IMR-90 (cell line): ENCODE results near the gene NEUROD2. TPM values are rescaled to one million over a fixed set of nuclear protein-coding genes. Genes with fewer than 3 reads are reported as not detected.

Experiments
- ATAC-seq: fragments of 200-7000 bp; cut with Tn5 transposase; 2 replicates; pipeline ENCODE4 v1.9.1; 2020; ENCODE audit warnings: low read depth, mild to moderate bottlenecking, moderate library complexity
- BruUV-seq: library from RNA; stranded (reverse); fragments of 400-500 nt; replicated peaks from 2 replicates; lab custom pipeline; 2021; lab: Mats Ljungman, UMichigan
- CTCF ChIA-PET: fragments of 300-600 bp; formaldehyde crosslinking; extraction: SDS; loops from one replicate; lab custom pipeline; 2021; ENCODE audit warnings: antibody characterized with exemption; lab: Yijun Ruan, JAX
- POLR2A ChIA-PET: fragments of 300-600 bp; sonication (Branson Sonifier 250); formaldehyde crosslinking; loops from one replicate; lab custom pipeline; 2022; ENCODE audit warnings: antibody characterized with exemption; ENCODE audit not compliant: unreplicated experiment; lab: Charles Lee
- DNase-seq: peaks from one replicate; pipeline ENCODE4 v3.0.0; 2013
- H2AFZ ChIP-seq: replicated peaks from 2 replicates; pipeline ENCODE3; 2013; ENCODE audit warnings: low read length, mild to moderate bottlenecking; ENCODE audit not compliant: poor library complexity
- H2AK5ac ChIP-seq: 2 replicates; pipeline ENCODE4 v1.6.1; 2013; ENCODE audit warnings: low read depth, low read length, inconsistent platforms
- H2AK9ac ChIP-seq: replicated peaks from 2 replicates; pipeline ENCODE3; 2013; ENCODE audit warnings: mild to moderate bottlenecking, low read depth, low read length, moderate library complexity; ENCODE audit not compliant: poor library complexity
- H2BK120ac ChIP-seq: 2 replicates; pipeline ENCODE4 v1.6.1; 2013; ENCODE audit warnings: low read depth, low read length, inconsistent platforms
- H2BK15ac ChIP-seq: 3 replicates; pipeline ENCODE4 v1.6.1; 2013; ENCODE audit warnings: low read depth, low read length, inconsistent platforms
- H2BK20ac ChIP-seq: 2 replicates; pipeline ENCODE4 v1.6.1; 2013; ENCODE audit warnings: low read depth, mild to moderate bottlenecking, inconsistent platforms, low read length, moderate library complexity
- H2BK5ac ChIP-seq: 2 replicates; pipeline ENCODE4 v1.6.1; 2013; ENCODE audit warnings: mild to moderate bottlenecking, low read depth, low read length, inconsistent platforms; ENCODE audit not compliant: poor library complexity, severe bottlenecking
- H3K14ac ChIP-seq: replicated peaks from 2 replicates; pipeline ENCODE4 v1.6.1; 2013; ENCODE audit warnings: low read depth, low read length, inconsistent platforms
- H3K18ac ChIP-seq: 2 replicates; pipeline ENCODE4 v1.6.1; 2013; ENCODE audit warnings: low read depth, low read length, control low read depth
- H3K23ac ChIP-seq: 2 replicates; pipeline ENCODE4 v1.6.1; 2013; ENCODE audit warnings: low read depth, low read length, inconsistent platforms
- H3K27ac ChIP-seq: 2 replicates; pipeline ENCODE4 v1.5.1; 2013; ENCODE audit warnings: mild to moderate bottlenecking, control low read depth, low read length; ENCODE audit not compliant: insufficient read depth
- H3K27me3 ChIP-seq: 2 replicates; pipeline ENCODE4 v1.6.1; 2013; ENCODE audit warnings: low read length; ENCODE audit not compliant: control insufficient read depth, insufficient read depth
- H3K36me3 ChIP-seq: 2 replicates; pipeline ENCODE4 v1.6.1; 2013; ENCODE audit warnings: low read length, mixed read lengths; ENCODE audit not compliant: control insufficient read depth, insufficient read depth
- H3K4ac ChIP-seq: 2 replicates; pipeline ENCODE4 v1.6.1; 2013; ENCODE audit warnings: low read depth, low read length, inconsistent platforms
- H3K4me1 ChIP-seq: 2 replicates; pipeline ENCODE4 v1.6.1; 2013; ENCODE audit warnings: low read length, mixed read lengths; ENCODE audit not compliant: control insufficient read depth, insufficient read depth
- H3K4me2 ChIP-seq: 2 replicates; pipeline ENCODE4 v1.6.1; 2013; ENCODE audit warnings: low read depth, mild to moderate bottlenecking, control low read depth, low read length, moderate library complexity
- H3K4me3 ChIP-seq: 2 replicates; pipeline ENCODE4 v1.5.1; 2013; ENCODE audit warnings: low read depth, mild to moderate bottlenecking, control low read depth, low read length, moderate library complexity; ENCODE audit not compliant: insufficient read depth
- H3K56ac ChIP-seq: 2 replicates; pipeline ENCODE4 v1.6.1; 2013; ENCODE audit warnings: low read length, inconsistent platforms; ENCODE audit not compliant: insufficient read depth; ENCODE audit errors: extremely low read depth
- H3K79me1 ChIP-seq, 2 experiments: 2 replicates each; pipeline ENCODE4 v1.6.1; 2013; ENCODE audit warnings: low read length in 2 of 2, inconsistent platforms in 1 of 2, low read depth in 1 of 2
- H3K9ac ChIP-seq: 2 replicates; pipeline ENCODE4 v1.6.1; 2013; ENCODE audit warnings: low read depth, low read length, control low read depth
- H3K9me1 ChIP-seq: 2 replicates; pipeline ENCODE4 v1.6.1; 2013; ENCODE audit warnings: low read length, inconsistent platforms; ENCODE audit not compliant: insufficient read depth
- H3K9me3 ChIP-seq: 2 replicates; pipeline ENCODE4 v1.6.1; 2013; ENCODE audit warnings: low read length; ENCODE audit not compliant: control insufficient read depth, insufficient read depth
- H4K20me1 ChIP-seq: 2 replicates; pipeline ENCODE4 v1.6.1; 2013; ENCODE audit warnings: low read length, inconsistent platforms; ENCODE audit not compliant: insufficient read depth
- H4K5ac ChIP-seq: 2 replicates; pipeline ENCODE4 v1.6.1; 2013; ENCODE audit warnings: mild to moderate bottlenecking, low read depth, low read length, control low read depth
- H4K8ac ChIP-seq, 2 experiments: 2 replicates each; pipeline ENCODE4 v1.6.1; 2013; ENCODE audit warnings: low read depth in 2 of 2, low read length in 2 of 2, control low read depth in 1 of 2, inconsistent platforms in 1 of 2
- H4K91ac ChIP-seq: 2 replicates; pipeline ENCODE4 v1.6.1; 2013; ENCODE audit warnings: low read depth, low read length, inconsistent platforms; ENCODE audit not compliant: insufficient read depth
- FOS ChIP-seq: fragments of 150-350 bp; IDR thresholded peaks from 2 replicates; pipeline ENCODE4 v1.6.1; 2016; ENCODE audit warnings: low read depth, low read length
- MXI1 ChIP-seq: IDR thresholded peaks from 2 replicates; pipeline ENCODE4 v1.6.1; 2012; ENCODE audit warnings: low read depth, mild to moderate bottlenecking, low read length, moderate library complexity, borderline replicate concordance
- NFE2L2 ChIP-seq: fragments of 150-350 bp; IDR thresholded peaks from 2 replicates; pipeline ENCODE4 v1.6.1; 2016; ENCODE audit warnings: low read depth, mild to moderate bottlenecking, low read length
- RAD21 ChIP-seq: IDR thresholded peaks from 2 replicates; pipeline ENCODE4 v1.6.1; 2012; ENCODE audit warnings: low read length, improper control_type of control experiment
- RFX5 ChIP-seq: IDR thresholded peaks from 2 replicates; pipeline ENCODE4 v1.8.0; 2012; ENCODE audit warnings: low read depth, mild to moderate bottlenecking, low read length, moderate library complexity
- WGBS, 2 experiments: methylation state at CpG; one replicate each; pipeline versions ENCODE4 v1.1.5 to v1.1.7; 2013; ENCODE audit warnings: missing lambda C conversion rate in 2 of 2; ENCODE audit not compliant: insufficient read length in 1 of 2; ENCODE audit errors: extremely low coverage in 2 of 2; 5-methylcytosine and 5-hydroxymethylcytosine counted together
- dilution Hi-C: fragments of 300-500 bp; cut with HindIII; formaldehyde crosslinking; loops from one replicate; pipeline ENCODE4 v1.14.3; 2018; ENCODE audit warnings: low sequenced_read_pairs; ENCODE audit not compliant: unreplicated experiment
- in situ Hi-C: fragments of 300-500 bp; cut with MboI; formaldehyde crosslinking; loops from 3 replicates; pipeline ENCODE4 v1.14.3; 2019; ENCODE audit warnings: low sequenced_read_pairs, inconsistent platforms, mixed read lengths
- intact Hi-C: fragments of 100-400 bp; cut with micrococcal nuclease; formaldehyde crosslinking; loops from 2 replicates; pipeline ENCODE4 v1.10.0; 2022
- polyA plus RNA-seq, 3 experiments: library from polyadenylated mRNA; depleted of rRNA; stranded (reverse); fragments of >200 nt; gene quantifications; 2 replicates each; pipeline ENCODE4 v1.2.3, GENCODE V29; 2012; ENCODE audit warnings: low replicate concordance in 1 of 3
- total RNA-seq: library from RNA; depleted of rRNA; stranded (reverse); fragments of >200 nt; gene quantifications from 2 replicates; pipeline ENCODE4 v1.2.3, GENCODE V29; 2012

Gene NEUROD2
- total and polyA plus RNA-seq, 2 of the 4 experiments (the other 2 are of a cell fraction): not detected

DNA sequence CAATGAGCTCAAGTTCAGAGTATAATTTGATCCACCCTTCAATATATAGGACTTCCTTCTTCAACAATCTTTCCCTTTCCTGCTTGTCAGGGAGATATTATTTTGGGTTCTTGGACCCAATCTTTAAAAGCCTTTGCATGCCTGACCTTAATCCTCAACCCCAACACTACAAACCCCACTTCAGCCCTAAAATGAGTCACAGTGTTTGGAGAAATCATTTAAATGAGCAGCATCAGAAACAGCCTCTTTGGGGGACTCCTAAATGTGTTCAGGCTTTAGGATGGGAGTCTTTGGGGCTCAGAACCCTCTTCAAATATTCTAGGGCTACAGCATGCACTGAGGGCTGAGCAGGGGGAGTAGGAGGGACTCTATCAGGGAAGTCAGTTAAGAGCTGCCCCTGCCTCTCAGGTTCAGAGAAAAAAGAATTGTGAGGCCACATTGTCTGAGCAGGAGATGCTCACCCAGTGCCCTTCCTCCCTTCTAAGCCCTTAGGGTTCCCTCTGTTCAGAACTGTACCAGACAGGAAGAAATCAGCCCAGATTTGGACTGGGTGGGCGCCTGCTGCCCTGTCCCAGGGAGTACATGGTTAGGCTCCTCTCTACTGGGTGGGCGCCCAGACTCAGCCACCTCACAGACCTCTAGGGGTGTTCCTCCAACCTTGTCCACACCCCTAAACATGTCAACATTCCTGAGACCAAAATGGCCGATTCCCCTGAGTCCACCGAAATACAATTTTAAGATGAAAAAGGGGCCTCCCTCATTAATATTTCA is 5.0 kb downstream of the NEUROD2 start:
- Histone ChIP-seq H2AFZ (no peak overlapping the region), H3K56ac (no peak overlapping the region), H2BK15ac (no peak overlapping the region), H3K9ac (no peak overlapping the region), H4K8ac (no peak overlapping the region), H3K14ac (no peak overlapping the region), H3K4me3 (no peak overlapping the region), H3K18ac (no peak overlapping the region), H4K20me1 (peaks cover 14% of the 10 kb centered on the region; the same call in 1 of the 2 replicates), H3K9me1 (no peaks in the 10 kb centered on the region), H2BK20ac (no peak overlapping the region), H3K4me2 (no peak overlapping the region), H3K4ac (no peak overlapping the region), H3K9me3 (peaks cover 5% of the 10 kb centered on the region; the same call in 1 of the 2 replicates), H4K5ac (no peak overlapping the region), H3K23ac (no peak overlapping the region), H4K91ac (no peak overlapping the region), H3K79me1 (no peaks in the 10 kb centered on the region), H3K4me1 (no peaks in the 10 kb centered on the region; the same call in 1 of the 2 replicates), H2BK5ac (no peak overlapping the region), H2AK9ac (no peak overlapping the region), H3K27ac (no peak overlapping the region), H3K27me3 (peaks cover 98% of the 10 kb centered on the region), H3K36me3 (no peaks in the 10 kb centered on the region), H2AK5ac (no peak overlapping the region), H2BK120ac (no peak overlapping the region)
- POLR2A ChIA-PET: no interaction called here
- DNase-seq (no peak), ATAC-seq (no peak)
- BruUV-seq: no TSS peak
- WGBS, 2 experiments: no CpG with 5 or more reads among the region's 4 CpGs
- intact Hi-C loops: no loop called here
- dilution Hi-C loops: no loop called here
- in situ Hi-C loops: no loop called here
- CTCF ChIA-PET: no interaction called here
- TF ChIP-seq NFE2L2: no peak
- TF ChIP-seq FOS: no peak
- no peak for TF ChIP-seq RFX5
- TF ChIP-seq RAD21: no peak
- no peak for TF ChIP-seq MXI1
